Measurements from ENCODE around the gene TPST1.

Gene TPST1

DNA sequence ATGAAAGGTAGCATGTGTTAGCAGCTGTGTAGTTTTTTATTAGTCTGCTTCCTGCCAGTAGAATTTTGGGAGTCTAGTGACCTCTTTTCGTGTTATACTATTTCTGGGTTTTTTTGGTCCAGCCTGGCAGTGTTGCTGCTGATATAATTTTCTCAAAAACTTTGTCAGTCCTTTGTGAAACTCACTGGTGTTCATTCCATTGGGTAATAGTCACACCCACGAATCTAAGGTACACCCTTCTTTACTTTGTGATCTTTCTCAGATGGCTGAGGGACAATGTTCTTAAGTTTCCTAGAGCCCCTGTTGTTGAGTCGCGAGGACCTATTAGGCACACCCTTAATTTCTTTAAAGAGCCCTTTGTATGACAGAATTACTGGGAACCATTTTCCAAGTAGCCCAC, 52.3 kb downstream of the TPST1 start:
- H3K36me3 ChIP-seq, result no peaks in the 10 kb centered on the region
- peaks cover 36 to 42% of the 10 kb centered on the region in 2 experiments for H3K4me1 ChIP-seq (ENCODE audit: control insufficient read depth in 1 of 2, insufficient read depth in 1 of 2, low read depth in 1 of 2, low read length in 1 of 2)
- H3K27ac ChIP-seq, result peak overlapping the region; percentile 83
- no peaks in the 10 kb centered on the region for H3K27me3 ChIP-seq
- H3K4me3 ChIP-seq (ENCODE audit: low read depth in 1 of 2, low read length in 1 of 2), result no peak overlapping the region
- no peaks in the 10 kb centered on the region for H3K9me3 ChIP-seq
- TF ChIP-seq, protein P1, sequence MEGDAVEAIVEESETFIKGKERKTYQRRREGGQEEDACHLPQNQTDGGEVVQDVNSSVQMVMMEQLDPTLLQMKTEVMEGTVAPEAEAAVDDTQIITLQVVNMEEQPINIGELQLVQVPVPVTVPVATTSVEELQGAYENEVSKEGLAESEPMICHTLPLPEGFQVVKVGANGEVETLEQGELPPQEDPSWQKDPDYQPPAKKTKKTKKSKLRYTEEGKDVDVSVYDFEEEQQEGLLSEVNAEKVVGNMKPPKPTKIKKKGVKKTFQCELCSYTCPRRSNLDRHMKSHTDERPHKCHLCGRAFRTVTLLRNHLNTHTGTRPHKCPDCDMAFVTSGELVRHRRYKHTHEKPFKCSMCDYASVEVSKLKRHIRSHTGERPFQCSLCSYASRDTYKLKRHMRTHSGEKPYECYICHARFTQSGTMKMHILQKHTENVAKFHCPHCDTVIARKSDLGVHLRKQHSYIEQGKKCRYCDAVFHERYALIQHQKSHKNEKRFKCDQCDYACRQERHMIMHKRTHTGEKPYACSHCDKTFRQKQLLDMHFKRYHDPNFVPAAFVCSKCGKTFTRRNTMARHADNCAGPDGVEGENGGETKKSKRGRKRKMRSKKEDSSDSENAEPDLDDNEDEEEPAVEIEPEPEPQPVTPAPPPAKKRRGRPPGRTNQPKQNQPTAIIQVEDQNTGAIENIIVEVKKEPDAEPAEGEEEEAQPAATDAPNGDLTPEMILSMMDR (IDR thresholded peaks at IDR 0.05), result no peak

DNA sequence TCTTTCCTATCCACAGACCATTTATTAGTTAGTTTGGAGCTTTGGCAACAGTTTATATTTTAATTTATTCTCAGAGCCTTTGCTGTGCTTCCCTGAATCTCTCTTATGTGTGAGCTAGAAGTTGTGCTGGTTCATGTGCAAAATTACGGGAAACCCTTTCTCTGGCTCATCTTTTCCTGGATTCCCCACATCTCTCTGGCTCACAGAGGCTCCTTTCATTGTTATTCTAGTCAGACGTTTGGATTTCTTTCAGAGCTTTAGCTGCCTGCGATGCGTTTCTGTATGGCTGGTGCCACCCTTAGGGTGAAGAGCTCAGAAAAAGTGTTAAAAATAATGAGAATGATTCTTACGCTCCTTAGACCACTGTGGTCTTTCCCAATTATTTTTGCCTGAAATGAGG, 53.3 kb downstream of the TPST1 start:
- H3K27ac ChIP-seq, result no peak overlapping the region
- H3K27me3 ChIP-seq, result no peaks in the 10 kb centered on the region
- TF ChIP-seq, protein P1 (IDR thresholded peaks at IDR 0.05), result no peak
- no peaks in the 10 kb centered on the region for H3K36me3 ChIP-seq
- peaks cover 36 to 42% of the 10 kb centered on the region in 2 experiments for H3K4me1 ChIP-seq (ENCODE audit: control insufficient read depth in 1 of 2, insufficient read depth in 1 of 2, low read depth in 1 of 2, low read length in 1 of 2)
- no peak overlapping the region for H3K4me3 ChIP-seq (ENCODE audit: low read depth in 1 of 2, low read length in 1 of 2)
- no peaks in the 10 kb centered on the region for H3K9me3 ChIP-seq

DNA sequence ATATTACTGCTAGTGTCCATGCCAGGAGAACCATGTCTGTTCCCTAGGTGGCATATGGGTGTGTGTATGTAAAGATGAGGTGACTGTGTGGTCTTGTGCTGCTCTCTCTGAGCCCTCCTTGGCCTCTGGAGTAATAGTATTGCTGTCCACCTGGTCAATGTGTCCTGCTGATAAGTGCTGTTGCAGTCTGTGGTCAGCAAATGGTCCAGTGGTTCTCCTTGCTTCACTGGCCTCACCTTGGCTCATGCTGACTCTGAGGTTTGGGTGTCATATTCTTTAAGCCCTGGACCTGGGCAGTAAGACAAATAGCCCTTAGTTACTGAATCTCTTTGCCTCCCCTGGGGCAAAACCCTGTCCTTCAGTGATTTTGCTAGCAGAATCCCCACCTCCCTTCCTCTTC, 56.8 kb downstream of the TPST1 start:
- peaks cover 11% of the 10 kb centered on the region for H3K9me3 ChIP-seq
- H3K36me3 ChIP-seq, result no peaks in the 10 kb centered on the region
- H3K4me1 ChIP-seq (ENCODE audit: control insufficient read depth in 1 of 2, insufficient read depth in 1 of 2, low read depth in 1 of 2, low read length in 1 of 2), result peaks cover 7 to 11% of the 10 kb centered on the region in 2 experiments
- TF ChIP-seq, protein P1 (IDR thresholded peaks at IDR 0.05), result no peak
- no peak overlapping the region for H3K4me3 ChIP-seq (ENCODE audit: low read depth in 1 of 2, low read length in 1 of 2)
- no peaks in the 10 kb centered on the region for H3K27me3 ChIP-seq
- H3K27ac ChIP-seq, result no peak overlapping the region

DNA sequence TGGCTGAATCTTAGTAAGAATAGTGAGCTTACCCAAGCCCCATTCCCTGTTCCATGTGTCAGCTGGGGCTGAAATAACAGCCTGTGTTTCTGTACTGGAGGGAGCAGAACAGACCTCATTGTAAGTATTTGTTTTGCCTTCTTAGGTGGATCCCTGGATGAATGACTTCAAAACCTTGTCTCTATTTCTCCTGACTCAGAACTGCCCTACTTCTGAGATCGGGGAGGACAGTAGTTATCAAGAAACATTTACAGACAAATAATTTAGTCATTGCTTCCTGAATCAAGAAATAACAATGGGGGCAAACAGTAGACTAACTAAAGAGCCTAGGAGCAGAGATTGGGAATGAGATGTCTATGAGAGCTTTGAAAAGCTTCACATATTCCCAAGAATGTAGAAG, 58.8 kb downstream of the TPST1 start:
- H3K36me3 ChIP-seq, result no peaks in the 10 kb centered on the region
- H3K27me3 ChIP-seq, result no peaks in the 10 kb centered on the region
- H3K9me3 ChIP-seq, result peaks cover 11% of the 10 kb centered on the region
- TF ChIP-seq, protein P1 (IDR thresholded peaks at IDR 0.05), result no peak
- H3K27ac ChIP-seq, result no peak overlapping the region
- H3K4me1 ChIP-seq (ENCODE audit: control insufficient read depth in 1 of 2, insufficient read depth in 1 of 2, low read depth in 1 of 2, low read length in 1 of 2), result no peaks in the 10 kb centered on the region
- H3K4me3 ChIP-seq (ENCODE audit: low read depth in 1 of 2, low read length in 1 of 2), result no peak overlapping the region

DNA sequence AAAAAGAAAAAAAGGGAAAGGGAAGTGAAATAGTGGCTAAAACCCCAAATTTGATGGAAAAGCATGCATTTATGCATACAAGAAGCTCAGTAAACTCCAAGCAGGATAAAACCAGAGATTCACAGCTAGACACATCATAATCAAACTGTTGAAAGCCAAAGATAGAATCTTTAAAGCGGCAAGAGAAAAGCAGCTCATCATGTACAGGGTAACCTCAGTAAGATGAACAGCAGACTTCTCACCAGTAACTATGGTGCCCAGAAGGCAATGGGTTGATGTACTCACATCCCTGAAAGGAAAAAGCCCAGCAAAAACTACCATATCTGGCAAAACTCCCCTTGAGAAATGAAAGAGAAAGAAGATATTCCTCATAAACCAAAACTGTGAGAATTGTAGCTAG, 60.4 kb downstream of the TPST1 start:
- Histone ChIP-seq H3K36me3 (no peaks in the 10 kb centered on the region), H3K27ac (no peak overlapping the region), H3K4me3 (ENCODE audit: low read depth in 1 of 2, low read length in 1 of 2) (no peak overlapping the region), H3K9me3 (peaks cover 11% of the 10 kb centered on the region), H3K4me1 (ENCODE audit: control insufficient read depth in 1 of 2, insufficient read depth in 1 of 2, low read depth in 1 of 2, low read length in 1 of 2) (no peaks in the 10 kb centered on the region), H3K27me3 (no peaks in the 10 kb centered on the region)
- TF ChIP-seq, protein P1 (IDR thresholded peaks at IDR 0.05), result no peak

DNA sequence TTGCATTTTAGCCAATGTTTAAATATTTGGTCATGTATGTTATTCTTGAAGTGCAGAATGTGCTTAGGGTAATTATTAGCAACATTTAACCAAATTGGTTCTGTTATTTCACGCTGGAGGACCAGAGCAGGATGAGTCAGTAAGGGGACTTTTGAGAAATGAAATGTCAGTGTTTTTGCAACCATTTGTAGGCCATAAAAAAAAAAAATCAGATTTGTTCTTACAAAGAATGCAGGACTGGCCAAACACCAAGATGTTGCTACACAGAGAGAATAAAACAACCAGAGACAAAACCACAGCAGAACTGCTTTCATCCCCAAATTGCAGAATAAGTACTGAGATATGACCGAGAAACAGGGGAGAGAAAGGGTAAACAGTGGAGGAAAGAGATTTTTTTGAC, 62.1 kb downstream of the TPST1 start:
- Histone ChIP-seq H3K9me3 (peaks cover 11% of the 10 kb centered on the region), H3K27ac (no peak overlapping the region)

More for the DNA sequence above, 62.1 kb downstream of the TPST1 start:
- Histone ChIP-seq H3K27me3 (no peaks in the 10 kb centered on the region), H3K36me3 (no peaks in the 10 kb centered on the region), H3K4me3 (ENCODE audit: low read depth in 1 of 2, low read length in 1 of 2) (no peak overlapping the region), H3K4me1 (ENCODE audit: control insufficient read depth in 1 of 2, insufficient read depth in 1 of 2, low read depth in 1 of 2, low read length in 1 of 2) (no peaks in the 10 kb centered on the region)
- TF ChIP-seq, protein P1 (IDR thresholded peaks at IDR 0.05), result no peak
